Activated T-helper 1 cell treated with Interleukin-2 at 50 U/mL for 16 hours (primary cell): ENCODE results near the gene MGAT5.

Experiments used
- DNase-seq: peaks from one replicate; pipeline ENCODE4 v3.0.0-alpha.2; 2020; ENCODE audit warnings: low read depth

Gene MGAT5

DNA sequence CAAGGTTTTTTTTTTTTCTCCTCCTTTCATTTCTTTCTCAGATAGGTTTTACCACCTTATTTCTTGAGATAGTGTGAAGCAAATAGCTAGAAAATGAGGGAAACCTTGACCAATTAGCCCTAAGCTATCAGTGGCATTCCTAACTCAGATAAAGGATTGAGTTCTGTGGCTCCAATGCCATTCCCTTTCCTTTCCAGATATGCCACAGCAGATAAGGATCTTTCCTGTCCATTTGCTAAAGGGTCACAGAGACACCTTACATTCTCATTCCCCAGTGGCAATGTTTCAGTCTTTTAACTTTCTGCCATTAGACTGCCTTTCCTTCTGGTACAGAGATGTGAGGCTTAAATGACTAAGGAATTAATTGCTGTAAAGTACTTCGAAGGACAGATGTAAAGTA is 81.7 kb downstream of the MGAT5 start:
- DNase-seq: no peak

DNA sequence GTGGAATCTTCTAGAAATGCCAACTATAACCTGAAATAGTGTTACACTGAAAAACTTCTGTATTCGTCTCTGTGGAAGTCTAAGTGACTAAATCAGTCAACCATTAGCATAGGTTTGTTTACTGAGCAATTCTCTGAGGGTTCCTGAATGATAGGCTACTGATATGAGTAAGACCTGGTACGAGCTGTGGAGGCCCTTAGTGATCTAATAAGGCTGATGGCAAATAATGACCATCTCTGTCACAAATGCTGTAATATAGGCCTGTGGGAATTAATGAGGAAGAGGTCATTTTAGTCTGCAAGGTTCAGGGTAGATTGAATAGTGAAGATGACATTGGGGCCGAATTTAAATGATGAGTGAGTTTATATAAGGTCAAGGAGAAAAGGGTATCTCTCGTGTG is 82.5 kb downstream of the MGAT5 start:
- DNase-seq: no peak

DNA sequence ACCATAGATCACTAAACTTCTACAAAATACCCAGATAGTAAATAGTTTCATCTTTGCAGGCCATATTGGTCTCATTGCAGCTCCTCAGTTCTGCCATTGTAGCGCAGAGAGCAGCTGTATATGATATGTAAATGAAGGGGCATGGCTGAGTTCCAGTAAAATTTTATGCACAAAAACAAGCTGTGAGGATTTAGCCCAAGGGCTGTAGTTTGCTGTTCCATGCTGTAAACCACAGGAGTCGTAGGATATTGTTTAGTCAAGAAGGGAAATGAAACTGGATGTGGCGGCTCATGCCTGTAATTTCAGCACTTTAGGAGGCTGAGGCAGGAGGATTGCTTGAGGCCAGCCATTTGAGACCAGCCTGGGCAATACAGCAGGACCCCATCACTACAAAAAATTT is 83.0 kb downstream of the MGAT5 start:
- no peak for DNase-seq

DNA sequence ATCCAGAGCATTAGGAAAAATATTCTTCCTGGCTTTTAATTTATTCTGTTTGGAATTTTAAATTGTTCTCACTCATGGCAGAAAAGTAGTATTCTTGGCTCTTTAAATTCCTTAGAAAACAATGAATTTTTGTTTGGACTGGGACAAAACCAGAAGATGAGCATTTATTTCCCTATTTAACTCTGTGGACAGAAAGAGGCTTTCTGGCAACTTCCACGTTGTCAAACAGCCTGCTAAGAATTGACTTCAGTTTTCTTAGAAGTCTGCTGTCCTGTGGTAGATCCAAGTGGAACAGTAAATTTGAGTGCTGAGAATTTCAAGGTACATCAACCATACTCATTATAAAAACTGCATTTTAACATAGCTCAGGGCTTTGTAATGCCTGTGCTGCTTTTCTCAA is 83.8 kb downstream of the MGAT5 start:
- no peak for DNase-seq

DNA sequence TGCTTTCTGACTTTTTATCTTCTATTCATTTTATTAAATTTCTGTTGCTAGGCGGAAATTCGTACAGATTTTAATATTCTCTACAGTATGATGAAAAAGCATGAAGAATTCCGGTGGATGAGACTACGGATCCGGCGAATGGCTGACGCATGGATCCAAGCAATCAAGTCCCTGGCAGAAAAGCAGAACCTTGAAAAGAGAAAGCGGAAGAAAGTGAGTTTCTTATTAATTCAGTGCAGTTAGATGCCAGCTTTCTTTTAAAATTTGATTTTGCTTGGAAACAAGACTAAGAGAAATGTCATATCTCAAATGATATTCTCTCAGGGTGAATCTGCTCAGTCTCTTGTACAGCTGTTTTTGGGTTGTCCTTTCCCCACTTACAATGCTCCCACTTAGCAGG is 84.3 kb downstream of the MGAT5 start:
- no peak for DNase-seq

DNA sequence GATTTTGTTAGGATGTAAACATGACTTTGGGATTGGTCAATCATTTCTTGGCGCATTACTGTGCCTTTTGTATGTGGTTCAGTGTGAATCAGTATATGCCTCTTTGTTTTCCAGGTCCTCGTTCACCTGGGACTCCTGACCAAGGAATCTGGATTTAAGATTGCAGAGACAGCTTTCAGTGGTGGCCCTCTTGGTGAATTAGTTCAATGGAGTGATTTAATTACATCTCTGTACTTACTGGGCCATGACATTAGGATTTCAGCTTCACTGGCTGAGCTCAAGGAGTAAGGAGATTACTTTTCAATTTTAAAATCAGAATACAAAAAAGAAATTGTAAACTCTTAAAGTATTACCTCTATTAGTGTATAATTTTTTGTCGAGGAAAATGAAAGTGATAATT is 87.6 kb downstream of the MGAT5 start:
- DNase-seq: no peak

DNA sequence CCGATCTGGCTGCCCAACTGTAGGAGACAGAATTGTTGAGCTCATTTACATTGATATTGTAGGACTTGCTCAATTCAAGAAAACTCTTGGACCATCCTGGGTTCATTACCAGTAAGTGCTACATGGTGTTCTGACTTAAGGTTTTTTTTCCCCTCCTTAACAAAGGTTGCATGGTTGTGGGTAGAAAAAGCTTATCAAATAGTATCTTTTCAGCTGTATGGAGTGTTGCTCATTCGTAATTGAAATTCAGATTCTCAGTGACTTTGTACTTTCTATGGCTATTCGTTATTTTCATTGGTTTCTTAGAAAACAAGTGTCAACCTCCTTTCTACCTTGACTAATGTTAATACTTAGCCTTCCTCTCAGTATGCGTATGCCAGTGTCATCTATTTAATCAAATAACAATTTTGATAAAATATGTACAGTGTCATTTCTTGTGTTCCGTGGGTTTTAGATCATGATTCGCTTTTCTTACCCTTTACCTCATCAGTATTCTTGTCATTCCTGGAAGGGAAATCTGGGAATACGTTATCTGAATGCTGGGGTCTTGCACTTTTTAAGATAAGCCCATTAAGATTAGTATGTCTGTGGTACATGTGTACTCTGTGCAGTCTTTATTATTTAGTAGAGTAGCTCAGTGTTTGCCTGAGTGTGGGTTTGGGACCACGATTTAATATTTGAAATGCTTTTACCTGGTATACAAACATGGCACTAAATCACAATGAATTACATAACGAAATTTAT is 91.3 kb downstream of the MGAT5 start:
- DNase-seq: no peak

DNA sequence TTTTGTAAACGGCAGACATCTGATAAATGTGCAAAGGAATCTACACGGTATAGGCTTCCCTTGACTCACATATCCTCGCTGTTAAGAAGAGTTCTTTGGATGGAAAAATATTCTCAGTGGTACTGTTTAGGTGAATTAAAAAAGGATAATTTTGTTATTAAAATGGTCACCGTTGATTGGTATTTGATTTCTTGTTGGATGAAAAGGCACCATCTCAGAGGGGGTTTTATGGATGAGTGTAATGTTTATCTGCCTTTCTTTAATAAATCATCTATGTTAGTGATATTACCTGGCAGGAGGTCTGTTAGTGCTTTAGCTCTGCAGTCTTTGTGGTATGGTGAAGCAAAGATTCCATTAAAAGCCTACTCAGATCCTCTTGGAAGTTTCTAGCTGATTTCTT is 92.3 kb downstream of the MGAT5 start:
- no peak for DNase-seq

DNA sequence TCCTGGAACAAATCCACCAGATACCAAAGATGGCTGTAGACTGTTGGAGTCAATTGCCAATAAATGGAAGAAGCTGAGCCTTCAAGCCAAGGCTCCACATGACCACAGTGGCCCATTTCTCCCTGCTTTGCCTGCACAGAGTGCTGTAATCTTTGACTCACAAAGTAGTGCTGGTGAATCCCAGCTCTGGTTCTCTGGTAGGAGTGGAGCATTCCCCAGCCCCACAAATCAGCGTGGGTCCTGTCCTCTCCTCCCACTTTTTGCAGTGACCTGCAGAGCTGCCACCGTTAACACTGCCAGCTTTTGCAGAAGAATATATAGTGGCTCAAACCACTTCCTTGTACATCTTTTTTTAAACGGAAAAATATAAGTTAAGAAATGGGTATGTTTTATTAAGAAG is 93.9 kb downstream of the MGAT5 start:
- no peak for DNase-seq

DNA sequence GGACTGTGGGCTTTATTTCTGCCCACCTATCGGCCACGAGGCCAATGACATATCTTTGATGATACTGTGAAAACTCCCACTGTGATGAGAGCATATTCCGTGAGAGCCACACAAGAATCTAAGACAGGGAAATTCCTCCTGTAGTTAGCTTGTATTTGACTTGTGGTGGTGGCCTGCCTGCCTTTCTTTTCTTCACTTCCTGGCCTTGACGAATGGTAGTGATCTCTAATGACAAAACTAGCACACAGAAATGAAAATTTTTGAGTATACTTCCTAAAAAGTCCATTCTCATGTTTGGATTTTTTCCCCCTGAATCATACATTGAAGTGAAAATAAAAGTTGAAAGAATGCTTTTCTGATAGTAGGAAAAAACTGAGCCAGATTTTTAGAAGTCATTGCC is 94.4 kb downstream of the MGAT5 start:
- no peak for DNase-seq

DNA sequence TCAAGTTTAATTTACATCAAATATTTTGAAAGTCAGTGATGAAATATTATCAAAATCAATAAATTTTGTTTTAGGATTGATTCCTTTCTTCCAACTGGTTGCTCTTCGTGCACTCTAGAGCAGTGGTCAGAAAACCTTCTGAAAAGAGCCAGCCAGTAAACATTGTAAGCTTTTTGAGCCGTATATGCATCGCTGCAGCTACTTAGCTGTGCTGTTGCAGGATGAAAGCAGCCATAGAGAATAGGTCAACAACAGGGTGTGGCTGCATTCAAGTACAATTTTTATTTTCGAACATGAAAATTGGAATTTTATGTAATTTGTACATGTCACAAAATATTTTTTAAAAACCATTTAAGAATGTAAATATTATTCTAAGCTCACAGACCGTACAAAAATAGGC is 94.9 kb downstream of the MGAT5 start:
- DNase-seq: no peak

DNA sequence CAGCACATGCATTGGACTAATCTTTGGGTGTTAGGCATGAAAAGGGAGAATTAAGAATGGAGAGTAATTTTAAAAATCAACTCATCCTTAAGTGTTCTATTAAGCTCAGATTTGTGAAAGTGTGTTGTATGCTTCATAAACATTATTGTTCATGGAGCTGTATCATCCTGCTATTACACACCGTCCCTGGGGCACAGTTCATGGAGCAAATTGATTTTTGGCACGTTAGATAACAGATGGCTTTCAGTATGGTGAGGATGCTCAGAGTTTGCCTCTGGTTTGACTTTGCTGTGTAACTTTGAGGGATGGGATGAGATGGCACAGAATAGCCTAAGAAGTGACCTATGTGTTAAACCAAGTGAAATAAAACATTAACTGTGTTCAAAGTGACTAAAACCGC is 97.1 kb downstream of the MGAT5 start:
- DNase-seq: no peak

DNA sequence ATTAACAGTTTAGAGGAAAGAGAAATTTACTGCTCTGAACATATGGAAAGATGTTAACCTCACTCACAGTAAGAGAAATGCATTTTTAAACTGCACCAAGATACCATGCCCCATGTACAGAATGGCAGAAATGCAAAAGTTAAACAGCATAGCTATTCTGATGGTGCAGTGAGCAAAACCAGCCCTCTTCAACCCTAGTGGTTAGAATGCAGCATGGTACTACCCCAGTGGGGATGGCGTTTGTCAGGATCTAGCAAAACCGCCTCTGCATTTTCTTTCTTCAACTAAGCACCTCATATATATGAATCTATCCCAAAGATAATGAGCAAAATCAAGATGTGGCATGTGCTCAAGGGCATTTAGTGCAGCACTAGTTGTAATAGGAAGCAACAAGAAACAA is 98.0 kb downstream of the MGAT5 start:
- DNase-seq: no peak

DNA sequence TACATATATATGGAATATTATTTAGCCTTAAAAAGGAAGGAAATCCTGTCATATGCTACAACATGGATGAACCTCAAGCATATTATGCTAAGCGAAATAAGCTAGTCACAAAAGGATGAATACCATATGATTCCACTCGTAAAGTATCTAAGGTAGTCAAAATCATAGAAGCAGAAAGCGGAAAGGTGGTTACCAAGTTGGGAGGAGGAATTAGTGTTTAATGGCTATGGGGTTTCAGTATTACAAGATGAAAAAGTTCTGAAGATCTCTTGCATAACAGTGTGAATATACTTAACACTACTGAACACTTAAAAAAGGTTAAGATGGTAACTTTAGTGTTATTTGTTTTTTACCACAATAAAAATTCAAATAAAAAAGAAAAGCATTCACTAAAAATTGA is 99.0 kb downstream of the MGAT5 start:
- no peak for DNase-seq

DNA sequence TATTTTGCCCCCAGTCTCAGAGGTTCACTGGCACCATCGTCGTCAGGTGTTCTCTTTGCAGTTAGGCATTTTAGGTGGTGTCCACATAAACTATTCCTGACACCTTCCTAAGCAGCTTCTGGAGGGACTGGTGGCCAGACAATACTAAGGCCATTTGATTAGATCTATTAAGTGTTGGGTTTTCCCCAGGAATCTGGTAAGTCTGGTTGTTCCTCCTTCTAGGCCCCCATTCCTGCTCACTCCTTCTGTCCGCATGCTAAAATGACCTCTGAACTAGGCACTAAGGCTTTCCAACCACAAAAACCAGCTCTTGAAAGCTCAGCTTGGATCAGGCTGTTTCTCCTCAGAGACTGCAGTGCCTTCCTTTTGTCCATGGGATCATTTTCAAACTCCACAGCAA is 100.7 kb downstream of the MGAT5 start:
- no peak for DNase-seq

DNA sequence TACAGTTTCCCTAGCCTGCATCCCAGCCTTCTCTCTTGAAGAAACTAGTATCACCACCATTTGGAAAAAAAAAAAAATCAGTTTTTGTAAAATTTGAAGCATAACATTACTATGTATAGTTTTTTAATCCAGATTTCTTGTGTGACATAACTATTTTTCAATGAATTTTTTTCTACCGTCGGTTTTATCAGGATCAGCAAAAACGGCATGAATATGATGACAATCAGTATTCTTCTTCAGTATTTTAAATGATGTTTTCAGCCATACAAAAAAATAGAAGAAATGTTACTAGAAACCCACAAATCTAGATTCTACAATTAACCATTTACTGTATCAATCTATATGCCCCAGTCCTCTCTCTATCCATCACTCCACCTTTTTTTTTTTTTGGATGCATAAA is 103.9 kb downstream of the MGAT5 start:
- DNase-seq: no peak

DNA sequence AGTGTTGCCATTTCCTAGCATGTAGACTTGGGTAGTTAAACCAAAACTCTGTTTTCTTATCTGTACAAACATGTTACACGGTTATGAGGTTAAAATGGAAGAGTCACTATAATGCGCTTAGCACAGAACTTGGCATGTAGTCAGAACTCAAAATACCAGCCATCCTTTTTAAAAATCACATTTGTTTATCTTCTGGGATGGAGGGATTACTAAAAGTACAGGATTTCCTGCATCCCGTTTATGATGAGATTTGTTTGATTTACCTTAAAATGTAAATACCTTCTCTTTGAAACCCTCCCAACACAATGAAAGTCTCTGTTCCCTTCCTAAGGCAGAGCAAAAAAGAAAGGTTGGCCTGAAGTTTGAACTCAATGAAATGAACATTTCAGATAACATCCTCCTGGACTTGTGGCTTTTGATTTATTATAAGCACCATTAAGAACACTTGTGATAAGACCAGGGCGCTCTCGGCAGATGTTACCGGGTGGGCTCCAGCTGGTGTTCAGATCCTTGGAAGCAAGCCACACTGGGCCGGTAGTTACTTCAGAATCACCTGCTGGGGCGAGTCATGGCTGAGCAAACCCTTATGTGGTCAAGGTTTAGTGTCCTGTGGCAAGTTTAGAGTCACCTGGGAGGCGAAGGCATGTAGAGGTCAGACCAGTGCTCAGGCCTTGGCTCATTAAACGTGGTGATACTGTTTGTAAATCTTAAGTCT is 105.7 kb downstream of the MGAT5 start:
- no peak for DNase-seq

DNA sequence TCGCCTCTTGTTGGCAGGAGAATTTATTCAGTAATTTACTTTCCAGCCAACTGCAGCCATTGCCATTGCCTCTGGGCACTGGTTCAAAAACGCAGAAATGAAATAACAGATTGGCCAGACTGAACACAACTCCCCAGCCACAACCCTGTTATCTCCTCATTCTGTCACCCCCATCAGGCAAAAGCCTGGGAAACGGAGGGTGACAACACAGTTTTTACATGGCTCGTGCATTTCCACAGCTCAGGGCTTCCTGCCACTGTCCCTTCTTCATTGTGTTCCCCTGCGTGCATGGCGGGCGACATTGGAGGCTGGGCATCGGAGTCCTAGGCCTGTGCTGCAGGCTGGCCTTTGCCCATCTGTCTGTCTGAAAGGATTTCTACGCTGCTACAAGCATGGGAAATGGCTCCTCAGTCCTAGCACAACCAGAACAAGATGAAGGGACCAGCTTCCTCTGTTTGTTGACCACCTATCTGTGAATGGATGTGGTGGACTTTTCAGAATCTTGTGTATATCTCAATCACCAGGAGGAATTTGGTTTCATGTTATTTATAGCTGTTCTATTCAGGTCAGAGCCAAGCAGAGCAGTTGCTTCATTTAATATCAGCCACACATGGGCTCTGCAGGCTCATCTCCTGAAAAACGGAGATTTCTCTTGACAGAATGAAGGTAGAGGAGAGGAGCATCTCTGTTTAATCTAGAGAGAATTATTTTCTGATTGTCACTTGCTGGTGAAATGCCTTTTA is 107.0 kb downstream of the MGAT5 start:
- no peak for DNase-seq

DNA sequence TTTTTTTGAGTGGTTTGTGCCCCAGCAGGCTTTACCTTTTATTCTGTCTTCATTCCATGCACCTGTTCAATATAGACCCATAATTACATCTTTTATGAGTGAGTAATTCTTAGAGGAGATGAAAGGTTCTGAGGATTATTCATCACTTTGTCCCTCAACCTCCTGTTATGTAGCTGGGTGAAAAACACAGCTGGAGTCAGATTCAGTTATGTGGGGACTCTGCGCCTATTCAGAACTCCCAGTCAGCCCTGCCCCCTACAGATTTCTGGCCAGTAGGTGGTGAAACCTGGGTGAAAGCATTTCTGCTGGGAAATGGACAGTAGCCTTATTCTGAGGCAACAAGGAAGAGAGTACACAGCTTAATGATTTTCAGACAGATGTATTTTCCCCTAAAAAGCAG is 107.8 kb downstream of the MGAT5 start:
- no peak for DNase-seq

DNA sequence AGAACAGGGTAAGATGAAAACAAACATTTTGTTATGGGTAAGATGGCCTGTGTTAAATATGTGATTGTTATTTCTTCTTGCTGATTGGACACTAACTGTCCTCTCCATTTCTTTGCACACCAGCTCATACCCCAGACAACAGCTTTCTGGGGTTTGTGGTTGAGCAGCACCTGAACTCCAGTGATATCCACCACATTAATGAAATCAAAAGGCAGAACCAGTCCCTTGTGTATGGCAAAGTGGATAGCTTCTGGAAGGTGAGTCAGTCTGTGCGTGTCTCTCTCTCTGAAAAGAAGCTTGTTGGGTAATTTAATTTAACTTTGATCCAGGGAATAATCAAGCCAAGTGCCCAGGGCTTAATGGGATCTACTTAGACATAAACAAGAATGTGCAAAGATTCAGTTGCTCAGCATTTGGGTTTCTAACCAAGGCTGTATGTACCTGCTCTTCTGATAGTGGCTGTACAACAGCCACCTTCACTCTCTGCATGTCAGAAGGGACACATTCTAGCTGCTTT is 108.3 kb downstream of the MGAT5 start:
- no peak for DNase-seq

DNA sequence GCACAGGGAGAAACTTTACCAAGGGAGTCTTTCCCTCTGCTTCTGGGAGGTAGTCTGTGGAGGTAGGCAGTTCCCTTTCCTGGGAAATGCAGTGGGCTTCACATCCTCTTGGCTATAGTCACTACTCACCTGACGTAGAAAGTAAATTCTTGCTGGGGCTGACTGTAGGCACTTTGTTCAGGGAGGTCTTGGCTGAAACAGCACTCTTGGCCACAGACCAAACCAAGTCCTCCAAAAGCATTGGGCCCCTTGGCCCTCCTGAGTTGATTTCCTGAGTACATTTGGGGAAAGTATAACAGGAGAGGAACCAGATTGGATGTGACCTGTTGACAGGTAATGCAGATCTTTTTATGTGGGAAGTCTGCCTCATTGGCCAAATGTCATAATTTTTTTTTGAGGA is 108.9 kb downstream of the MGAT5 start:
- no peak for DNase-seq

DNA sequence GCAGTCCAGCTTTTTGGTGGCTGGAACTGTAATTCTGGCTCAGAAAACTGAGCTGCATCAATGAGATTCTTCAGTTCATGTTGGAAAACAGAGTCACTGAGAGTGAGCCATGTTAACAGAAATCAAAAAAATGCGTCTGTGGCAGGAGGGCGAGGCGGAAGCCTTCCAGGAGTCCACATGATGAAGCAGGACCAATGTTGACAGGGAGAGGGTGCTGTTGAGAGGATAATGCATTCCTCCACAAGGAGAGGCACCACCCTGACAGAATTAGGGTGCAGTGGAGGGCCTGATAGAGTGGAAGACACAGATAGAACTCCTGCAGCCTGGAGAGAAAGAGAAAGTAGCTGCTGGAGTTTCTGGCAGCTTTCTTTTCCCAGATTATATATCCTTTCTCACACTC is 111.5 kb downstream of the MGAT5 start:
- no peak for DNase-seq

DNA sequence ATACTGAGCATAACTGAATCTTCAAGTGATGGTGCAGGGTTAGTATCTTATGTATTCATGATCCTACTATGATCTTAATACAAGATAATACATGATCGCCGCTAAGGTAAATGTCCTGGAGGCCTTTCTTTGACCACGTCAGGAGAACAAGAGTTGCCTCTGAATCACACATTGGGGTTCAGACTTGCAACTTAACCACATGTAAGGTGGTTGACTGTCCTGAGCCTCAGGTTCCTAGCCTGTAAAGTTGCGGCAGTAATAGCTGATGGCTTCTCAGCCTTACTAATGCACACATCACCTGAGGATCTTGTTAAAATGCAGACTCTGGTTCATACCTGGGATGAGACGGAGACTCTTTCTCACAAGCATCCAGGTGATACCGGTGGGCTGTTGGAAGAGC is 112.5 kb downstream of the MGAT5 start:
- no peak for DNase-seq
